Left cardiac atrium (tissue), 4 donors: ENCODE measurements around the gene EFNA2. TPM values are rescaled to one million over a fixed set of nuclear protein-coding genes. Genes with fewer than 3 reads are reported as not detected.
A peak's percentile ranks its signal among the peaks of the same experiment; 100 is the strongest.
"Not testable (repeated sequence)": the region's sequence is repeated elsewhere in the genome, so short reads cannot be mapped to it uniquely, and the experiment has no call there.

Experiments
- ATAC-seq, 2 donors: fragments of 200-7000 bp; cut with Tn5 transposase; one replicate each; pipeline ENCODE4 v1.9.1; 2020; ENCODE audit warnings: mild to moderate bottlenecking in 2 of 2, moderate library complexity in 2 of 2
- DNase-seq: peaks from one replicate; pipeline ENCODE4 v3.0.0-alpha.2; 2020
- intact Hi-C, 2 donors: fragments of 100-400 bp; cut with DNase I; formaldehyde crosslinking; loops; one replicate each; pipeline versions ENCODE4 v1.14.1 to v1.15.1; 2022 to 2023
- long read RNA-seq: library from polyadenylated mRNA; unstranded; transcript quantifications from one replicate; pipeline ENCODE4 v2.0.0, GENCODE V29; 2021
- total RNA-seq, 2 donors: library from RNA; stranded (reverse); fragmentation: NEBNext Ultra II Directional; extraction: Animal tissue kit (Norgen Biotek cat#: 25700); gene quantifications; one replicate each; pipeline ENCODE4 v1.2.1, GENCODE V29; 2021
- donor health status: DM: no; HTN: yes; CAD: no.
- donor health status: DM: no; HTN: yes; CAD: no; lungs with severe emphysema.
- donor health status: DM: yes; HTN: yes; CAD: no.
- donor health status: Dilated cardiomyopathy.

EFNA2 gene
- not detected for total RNA-seq
- long read RNA-seq, result 0 reads

GRCh38 chr19:1285737-1286360, at the start of gene EFNA2:
TSS of gene EFNA2 (plus strand) at chr19:1285873. CDS start at chr19:1286169, 296 bp downstream.
- DNase-seq (no peak), ATAC-seq (no peak)
- intact Hi-C loops, result loop anchor here (10.0 kb wide), 3 partner anchors 59 to 169 kb away; partner anchors contain the start of gene APC2 (in 1 of the 2)

- intact Hi-C loops, result no loop called here
- ATAC-seq (no peak), DNase-seq (no peak)
Measured at GRCh38 chr19:1236576-1236975, 49.1 kb upstream of the EFNA2 start.

- DNase-seq, result peak; percentile 62
- intact Hi-C loops, result no loop called here
- ATAC-seq, result no peak
Measured at GRCh38 chr19:1237027-1237659, 48.5 kb upstream of the EFNA2 start.

- intact Hi-C loops, result no loop called here
- DNase-seq (peak; percentile 62), ATAC-seq (peak in 1 of 2 donors; percentile 6)
Measured at GRCh38 chr19:1237754-1238368, 47.8 kb upstream of the EFNA2 start, which contains the start of gene CBARP. TSS of gene CBARP (minus strand) at chr19:1238005. CDS start at chr19:1236100, 1,905 bp downstream.

- ATAC-seq (no peak), DNase-seq (no peak)
- intact Hi-C loops, result no loop called here
Measured at GRCh38 chr19:1238369-1239303, 47.0 kb upstream of the EFNA2 start.

GRCh38 chr19:1239420-1239795, 46.3 kb upstream of the EFNA2 start:
- ATAC-seq (no peak), DNase-seq (no peak)
- intact Hi-C loops, result no loop called here

- intact Hi-C loops, result no loop called here
- DNase-seq, result peak; percentile 93
- peak; percentile 56 to 62 for ATAC-seq
Measured at GRCh38 chr19:1239796-1240737, 45.6 kb upstream of the EFNA2 start.

GRCh38 chr19:1240925-1241324, 44.7 kb upstream of the EFNA2 start:
- no peak for DNase-seq
- ATAC-seq, result no peak
- intact Hi-C loops, result no loop called here

GRCh38 chr19:1241417-1242095, 44.1 kb upstream of the EFNA2 start, which contains the start of gene ATP5F1D:
TSS of gene ATP5F1D (plus strand) at chr19:1241751. CDS start at chr19:1241851, 100 bp downstream.
- DNase-seq (peak; percentile 96), ATAC-seq (peak; percentile 64)
- intact Hi-C loops, result loop anchor here in 1 of 2 donors (2.0 kb wide), 1 partner anchor 25 kb away; no protein-coding TSS in a partner anchor

- intact Hi-C loops, result loop anchor here (1.0 to 2.0 kb wide), 2 partner anchors 23 kb away; no protein-coding TSS in a partner anchor
- DNase-seq (peak; percentile 93), ATAC-seq (peak; percentile 31 to 41)
Measured at GRCh38 chr19:1243768-1244692, 41.6 kb upstream of the EFNA2 start.

- peak; percentile 85 for DNase-seq
- intact Hi-C loops, result loop anchor here in 1 of 2 donors (1.0 kb wide), 1 partner anchor 22 kb away; no protein-coding TSS in a partner anchor
- peak; percentile 13 to 21 for ATAC-seq
Measured at GRCh38 chr19:1244693-1245451, 40.8 kb upstream of the EFNA2 start.

GRCh38 chr19:1245494-1246264, 40.0 kb upstream of the EFNA2 start:
- ATAC-seq, result peak; percentile 4
- peak; percentile 84 for DNase-seq
- intact Hi-C loops, result no loop called here

GRCh38 chr19:1246265-1247087, 39.2 kb upstream of the EFNA2 start:
- intact Hi-C loops, ATAC-seq: not testable (repeated sequence)
- DNase-seq, result peak; percentile 51

GRCh38 chr19:1247748-1248138, 37.9 kb upstream of the EFNA2 start:
- DNase-seq, result no peak
- no peak for ATAC-seq
- intact Hi-C loops, result no loop called here
